ENCODE data around the gene OR4N5.
"Not testable (repeated sequence)": the region's sequence is repeated elsewhere in the genome, so short reads cannot be mapped to it uniquely, and the experiment has no call there.

OR4N5 gene, protein sequence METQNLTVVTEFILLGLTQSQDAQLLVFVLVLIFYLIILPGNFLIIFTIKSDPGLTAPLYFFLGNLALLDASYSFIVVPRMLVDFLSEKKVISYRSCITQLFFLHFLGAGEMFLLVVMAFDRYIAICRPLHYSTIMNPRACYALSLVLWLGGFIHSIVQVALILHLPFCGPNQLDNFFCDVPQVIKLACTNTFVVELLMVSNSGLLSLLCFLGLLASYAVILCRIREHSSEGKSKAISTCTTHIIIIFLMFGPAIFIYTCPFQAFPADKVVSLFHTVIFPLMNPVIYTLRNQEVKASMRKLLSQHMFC

DNA sequence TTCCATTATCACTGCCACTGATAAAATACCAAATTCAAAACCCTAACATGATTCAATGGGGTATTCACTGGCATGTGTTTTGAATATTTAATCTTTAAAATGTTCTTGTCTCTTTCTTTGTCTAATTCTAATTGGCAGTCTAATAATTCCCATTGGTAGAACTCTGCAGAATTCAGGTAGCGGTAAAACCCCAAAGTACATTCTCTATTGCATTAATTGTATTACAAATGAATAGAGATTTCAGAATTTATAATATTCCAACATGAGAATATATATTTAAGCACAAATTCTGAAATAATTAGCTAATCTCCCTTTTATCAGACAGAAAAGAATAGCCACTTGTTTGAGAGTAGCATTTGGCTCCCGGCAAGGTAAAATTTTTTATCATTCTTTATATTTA lies at the start of gene OR4N5:
OR4N5 (plus strand) TSS at position 301 of the 400 bp plus-strand sequence. CDS start 4,916 bp downstream, outside the sequence.
- Histone ChIP-seq H3K9me3 (ENCODE audit: severe bottlenecking) (no peaks in the 10 kb centered on the region), H3K27me3 (ENCODE audit: insufficient read depth, low read depth, severe bottlenecking) (peaks cover 41% of the 10 kb centered on the region)

GRCh38 chr14:20092050-20092449 lies 46.6 kb upstream of the OR4N5 start:
- no peak for TF ChIP-seq CTCF (IDR thresholded peaks at IDR 0.05; ENCODE audit: low read depth, low read length)
- DNase-seq = no peak
- no peak overlapping the region for H3K4me3 ChIP-seq (ENCODE audit: low read depth, low read length)
- no peaks in the 10 kb centered on the region for H3K36me3 ChIP-seq
- peaks cover 22% of the 10 kb centered on the region for H3K27me3 ChIP-seq (ENCODE audit: insufficient read depth, low read depth, severe bottlenecking)
- H3K9me3 ChIP-seq (ENCODE audit: severe bottlenecking) = no peaks in the 10 kb centered on the region
- no peak overlapping the region for H3K27ac ChIP-seq

More for the DNA sequence above, at the start of gene OR4N5:
- Histone ChIP-seq H3K36me3 (no peaks in the 10 kb centered on the region), H3K27ac (no peak within 1 kb of the TSS), H3K4me3 (ENCODE audit: low read depth, low read length) (no peak within 1 kb of the TSS)
- TF ChIP-seq CTCF (IDR thresholded peaks at IDR 0.05; ENCODE audit: low read depth, low read length) = no peak
- DNase-seq = no peak

GRCh38 chr14:20093442-20093841 lies 45.2 kb upstream of the OR4N5 start:
- TF ChIP-seq CTCF (IDR thresholded peaks at IDR 0.05; ENCODE audit: low read depth, low read length) = no peak
- Histone ChIP-seq H3K36me3 (no peaks in the 10 kb centered on the region), H3K9me3 (ENCODE audit: severe bottlenecking) (no peaks in the 10 kb centered on the region), H3K27me3 (ENCODE audit: insufficient read depth, low read depth, severe bottlenecking) (peaks cover 23% of the 10 kb centered on the region), H3K27ac (no peak overlapping the region), H3K4me3 (ENCODE audit: low read depth, low read length) (no peak overlapping the region)
- no peak for DNase-seq

GRCh38 chr14:20098926-20099770 lies 39.5 kb upstream of the OR4N5 start:
- H3K27ac ChIP-seq; H3K4me3 ChIP-seq (ENCODE audit: low read depth, low read length); H3K9me3 ChIP-seq (ENCODE audit: severe bottlenecking); H3K36me3 ChIP-seq; DNase-seq: not testable (repeated sequence)
- H3K27me3 ChIP-seq (ENCODE audit: insufficient read depth, low read depth, severe bottlenecking) = peaks cover 21% of the 10 kb centered on the region

DNA sequence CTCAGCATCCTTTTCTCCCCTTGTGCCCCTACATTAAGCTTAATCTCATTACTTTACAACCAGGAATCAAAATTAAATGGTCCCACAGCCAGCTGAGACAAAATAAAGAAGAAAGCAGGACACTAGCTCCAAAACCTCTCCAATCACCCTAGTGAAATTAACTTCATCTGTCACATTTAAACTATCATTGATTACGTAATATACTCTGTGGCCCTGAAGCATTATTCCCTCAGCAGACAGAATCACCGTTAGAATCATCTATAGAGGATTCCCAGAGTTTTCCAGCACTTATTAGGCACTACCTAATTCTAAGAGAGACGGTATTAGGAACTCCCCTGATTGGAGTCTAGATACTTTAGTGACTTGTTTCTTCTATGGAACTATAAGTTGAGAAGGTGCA lies 28.2 kb upstream of the OR4N5 start, which contains the start of gene OR4K17:
OR4K17 (plus strand) TSS at position 302 of the 400 bp plus-strand sequence. CDS start 6,761 bp downstream, outside the sequence.
- Histone ChIP-seq H3K9me3 (ENCODE audit: severe bottlenecking) (no peaks in the 10 kb centered on the region), H3K27me3 (ENCODE audit: insufficient read depth, low read depth, severe bottlenecking) (peaks cover 21% of the 10 kb centered on the region), H3K27ac (no peak within 1 kb of the TSS), H3K4me3 (ENCODE audit: low read depth, low read length) (no peak within 1 kb of the TSS), H3K36me3 (no peaks in the 10 kb centered on the region)
- no peak for DNase-seq
- no peak for TF ChIP-seq CTCF (IDR thresholded peaks at IDR 0.05; ENCODE audit: low read depth, low read length)

DNA sequence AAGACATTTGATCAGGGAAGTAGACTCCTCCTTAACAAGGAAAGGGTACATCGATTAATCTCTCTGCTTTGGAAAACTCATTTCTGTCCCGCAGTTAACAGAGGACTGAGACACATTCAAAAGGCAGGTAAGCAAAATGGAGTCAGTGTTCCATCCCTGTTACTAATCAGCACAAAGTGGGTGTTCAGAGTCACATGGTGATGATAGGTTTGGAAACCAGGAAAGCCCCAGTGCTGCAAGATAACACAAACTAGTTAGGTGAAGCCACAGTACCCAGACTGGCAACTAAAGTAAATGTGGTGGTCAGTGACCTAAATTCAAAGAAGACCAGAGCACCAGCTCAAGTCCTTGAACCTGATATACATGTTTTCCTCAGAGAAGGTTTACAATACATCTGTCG lies 26.3 kb upstream of the OR4N5 start:
- TF ChIP-seq CTCF (IDR thresholded peaks at IDR 0.05; ENCODE audit: low read depth, low read length) = no peak
- H3K27me3 ChIP-seq (ENCODE audit: insufficient read depth, low read depth, severe bottlenecking) = peaks cover 21% of the 10 kb centered on the region
- H3K4me3 ChIP-seq (ENCODE audit: low read depth, low read length) = no peak overlapping the region
- no peaks in the 10 kb centered on the region for H3K9me3 ChIP-seq (ENCODE audit: severe bottlenecking)
- H3K36me3 ChIP-seq = no peaks in the 10 kb centered on the region
- H3K27ac ChIP-seq = no peak overlapping the region
- DNase-seq = no peak

Data from WERI-Rb-1 (cell line).